GM13976 (cell line): ENCODE results near the gene HOXD10.

Experiments used
- DNase-seq: peaks from one replicate; pipeline ENCODE4 v3.0.0; 2012; ENCODE audit warnings: low spot score
- in situ Hi-C: fragments of 300-500 bp; cut with MboI; formaldehyde crosslinking; loops from one replicate; pipeline ENCODE4 v1.12.0; 2022; ENCODE audit warnings: low sequenced_read_pairs, mixed read lengths, inconsistent platforms; ENCODE audit not compliant: unreplicated experiment
- TF ChIP-seq, protein P1 (sequence below): IDR thresholded peaks from 2 replicates; pipeline ENCODE4 v1.5.1; 2012; ENCODE audit warnings: borderline replicate concordance, mild to moderate bottlenecking; ENCODE audit not compliant: insufficient read depth; ENCODE audit errors: extremely low read depth, missing control alignments, control extremely low read depth

The HOXD10 gene

DNA sequence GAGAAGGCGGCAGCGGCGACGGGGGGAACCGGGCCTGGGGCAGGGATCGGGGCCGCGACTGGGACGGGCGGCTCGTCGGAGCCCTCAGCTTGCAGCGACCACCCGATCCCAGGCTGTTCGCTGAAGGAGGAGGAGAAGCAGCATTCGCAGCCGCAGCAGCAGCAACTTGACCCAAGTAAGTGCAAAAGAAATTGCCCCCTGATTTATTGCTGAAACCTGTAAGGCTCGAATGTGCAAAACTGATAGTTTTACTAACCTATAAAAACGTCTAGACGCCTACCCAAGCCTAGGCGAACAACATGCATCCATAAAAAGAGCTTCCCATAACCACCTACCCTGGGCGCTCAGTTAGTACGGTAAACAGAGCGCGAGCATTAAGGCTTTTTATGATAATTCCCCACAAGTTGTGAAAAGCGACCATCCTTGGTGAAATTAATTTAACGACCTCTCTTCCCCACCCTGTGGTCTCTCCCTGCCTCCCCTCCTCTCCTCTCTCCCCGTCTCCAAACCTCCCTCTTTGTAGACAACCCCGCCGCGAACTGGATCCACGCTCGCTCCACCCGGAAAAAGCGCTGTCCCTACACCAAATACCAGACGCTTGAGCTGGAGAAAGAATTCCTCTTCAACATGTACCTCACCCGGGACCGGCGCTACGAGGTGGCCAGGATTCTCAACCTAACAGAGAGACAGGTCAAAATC is 7.0 kb downstream of the HOXD10 start:
- DNase-seq, result no peak
- in situ Hi-C loops, result loop anchor here (10.0 kb wide), 1 partner anchor 1031 kb away; no protein-coding TSS in a partner anchor

DNA sequence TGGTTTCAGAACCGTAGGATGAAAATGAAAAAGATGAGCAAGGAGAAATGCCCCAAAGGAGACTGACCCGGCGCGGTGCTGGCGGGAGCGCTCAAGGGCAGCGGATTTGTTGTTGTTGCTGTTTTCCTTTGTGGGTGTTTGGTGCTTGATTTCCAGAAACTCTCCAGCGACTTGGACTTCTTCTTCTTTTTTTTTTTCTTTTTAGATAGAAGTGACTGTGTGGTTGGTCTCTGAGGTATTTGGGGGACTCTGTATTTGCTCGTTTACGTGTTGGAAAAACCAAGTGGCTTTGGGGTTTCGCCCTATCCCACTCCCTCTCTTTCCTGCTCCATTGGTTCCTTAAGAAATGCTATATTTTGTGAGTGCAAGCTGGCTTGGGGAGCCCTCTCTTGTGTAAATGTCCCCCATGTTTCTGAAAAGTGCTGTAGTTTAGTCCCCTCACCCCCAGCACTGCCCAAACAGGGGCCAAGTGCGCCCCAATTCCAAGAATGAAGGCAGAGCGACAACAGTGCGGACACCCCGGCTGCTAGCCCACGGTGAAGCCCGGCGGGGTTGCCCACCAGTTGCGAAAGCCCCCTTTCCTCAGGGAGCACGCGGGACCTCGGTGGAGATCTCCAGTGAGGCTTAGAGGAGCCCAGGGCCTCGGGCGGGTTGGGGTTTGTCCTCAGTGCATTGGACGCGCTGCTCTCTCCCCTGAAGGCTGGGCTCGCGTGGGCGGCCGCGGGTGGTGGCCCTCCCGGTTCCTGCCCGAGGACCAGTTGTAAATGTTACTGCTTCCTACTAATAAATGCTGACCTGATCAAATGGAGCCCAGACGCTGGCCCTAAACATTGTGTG is 7.8 kb downstream of the HOXD10 start:
- TF ChIP-seq, protein P1, sequence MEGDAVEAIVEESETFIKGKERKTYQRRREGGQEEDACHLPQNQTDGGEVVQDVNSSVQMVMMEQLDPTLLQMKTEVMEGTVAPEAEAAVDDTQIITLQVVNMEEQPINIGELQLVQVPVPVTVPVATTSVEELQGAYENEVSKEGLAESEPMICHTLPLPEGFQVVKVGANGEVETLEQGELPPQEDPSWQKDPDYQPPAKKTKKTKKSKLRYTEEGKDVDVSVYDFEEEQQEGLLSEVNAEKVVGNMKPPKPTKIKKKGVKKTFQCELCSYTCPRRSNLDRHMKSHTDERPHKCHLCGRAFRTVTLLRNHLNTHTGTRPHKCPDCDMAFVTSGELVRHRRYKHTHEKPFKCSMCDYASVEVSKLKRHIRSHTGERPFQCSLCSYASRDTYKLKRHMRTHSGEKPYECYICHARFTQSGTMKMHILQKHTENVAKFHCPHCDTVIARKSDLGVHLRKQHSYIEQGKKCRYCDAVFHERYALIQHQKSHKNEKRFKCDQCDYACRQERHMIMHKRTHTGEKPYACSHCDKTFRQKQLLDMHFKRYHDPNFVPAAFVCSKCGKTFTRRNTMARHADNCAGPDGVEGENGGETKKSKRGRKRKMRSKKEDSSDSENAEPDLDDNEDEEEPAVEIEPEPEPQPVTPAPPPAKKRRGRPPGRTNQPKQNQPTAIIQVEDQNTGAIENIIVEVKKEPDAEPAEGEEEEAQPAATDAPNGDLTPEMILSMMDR, result no peak
- DNase-seq, result no peak
- in situ Hi-C loops, result loop anchor here (10.0 kb wide), 1 partner anchor 1030 kb away; no protein-coding TSS in a partner anchor

More for the DNA sequence above, 7.0 kb downstream of the HOXD10 start:
- TF ChIP-seq, protein P1, result no peak

DNA sequence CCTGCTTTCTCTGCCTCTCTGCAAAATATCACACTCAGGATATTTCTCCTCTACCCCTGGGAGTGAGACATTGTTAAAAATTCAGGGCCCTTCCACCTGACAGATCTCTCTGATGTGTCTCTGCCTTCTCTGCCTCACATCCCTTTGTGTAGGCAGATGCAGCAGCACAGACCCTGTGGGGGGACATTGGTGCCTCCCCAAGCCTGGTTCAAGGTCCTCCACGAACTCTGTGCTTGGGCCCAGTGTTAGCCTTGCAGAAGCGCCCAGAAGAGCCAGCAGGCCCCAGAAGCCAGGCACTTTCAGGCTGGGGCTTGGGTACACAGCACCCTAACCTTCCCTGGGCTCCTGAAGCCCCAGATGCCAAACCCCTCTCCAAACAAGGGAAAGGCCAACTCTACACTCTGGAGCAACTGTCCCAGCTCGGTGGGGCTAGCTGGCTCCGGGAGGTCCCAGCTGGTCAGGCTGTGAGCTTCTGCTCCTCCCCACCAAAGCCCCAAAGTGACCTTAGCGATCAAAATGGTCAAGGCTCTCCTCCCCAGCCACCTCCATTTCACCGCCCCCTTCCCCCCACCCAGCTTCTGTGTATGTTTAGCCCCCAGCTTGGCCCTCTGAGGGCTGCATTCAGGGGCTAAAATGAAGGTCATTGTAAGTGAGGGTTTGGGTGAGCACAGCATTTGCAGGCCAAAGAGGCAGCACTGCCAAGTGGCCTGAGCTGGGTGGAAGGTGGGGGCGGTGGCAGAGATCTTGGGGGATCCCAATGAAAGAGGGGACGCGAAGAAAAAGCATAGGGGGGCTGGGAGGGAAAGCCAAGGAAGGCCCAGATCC is 8.6 kb downstream of the HOXD10 start:
- in situ Hi-C loops, result loop anchor here (10.0 to 25.0 kb wide), 2 partner anchors 687 to 1030 kb away; no protein-coding TSS in a partner anchor
- no peak for DNase-seq
- TF ChIP-seq, protein P1, result no peak

DNA sequence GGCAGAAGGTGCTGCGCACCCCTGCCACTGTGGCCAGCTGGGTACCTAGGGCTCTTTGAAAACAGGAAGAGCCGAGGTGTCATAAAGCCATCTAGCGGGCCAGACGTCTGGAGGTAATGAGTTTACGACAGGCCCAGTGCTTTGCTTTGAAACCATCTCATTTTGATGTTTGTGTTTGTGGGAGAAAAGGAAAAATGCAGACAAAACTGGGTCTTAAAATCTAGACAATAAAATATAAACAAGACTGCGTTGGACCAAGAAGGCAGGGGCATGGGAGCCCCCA is 9.1 kb downstream of the HOXD10 start:
- TF ChIP-seq, protein P1, result no peak
- in situ Hi-C loops, result loop anchor here (10.0 to 25.0 kb wide), 2 partner anchors 687 to 1029 kb away; no protein-coding TSS in a partner anchor
- no peak for DNase-seq

DNA sequence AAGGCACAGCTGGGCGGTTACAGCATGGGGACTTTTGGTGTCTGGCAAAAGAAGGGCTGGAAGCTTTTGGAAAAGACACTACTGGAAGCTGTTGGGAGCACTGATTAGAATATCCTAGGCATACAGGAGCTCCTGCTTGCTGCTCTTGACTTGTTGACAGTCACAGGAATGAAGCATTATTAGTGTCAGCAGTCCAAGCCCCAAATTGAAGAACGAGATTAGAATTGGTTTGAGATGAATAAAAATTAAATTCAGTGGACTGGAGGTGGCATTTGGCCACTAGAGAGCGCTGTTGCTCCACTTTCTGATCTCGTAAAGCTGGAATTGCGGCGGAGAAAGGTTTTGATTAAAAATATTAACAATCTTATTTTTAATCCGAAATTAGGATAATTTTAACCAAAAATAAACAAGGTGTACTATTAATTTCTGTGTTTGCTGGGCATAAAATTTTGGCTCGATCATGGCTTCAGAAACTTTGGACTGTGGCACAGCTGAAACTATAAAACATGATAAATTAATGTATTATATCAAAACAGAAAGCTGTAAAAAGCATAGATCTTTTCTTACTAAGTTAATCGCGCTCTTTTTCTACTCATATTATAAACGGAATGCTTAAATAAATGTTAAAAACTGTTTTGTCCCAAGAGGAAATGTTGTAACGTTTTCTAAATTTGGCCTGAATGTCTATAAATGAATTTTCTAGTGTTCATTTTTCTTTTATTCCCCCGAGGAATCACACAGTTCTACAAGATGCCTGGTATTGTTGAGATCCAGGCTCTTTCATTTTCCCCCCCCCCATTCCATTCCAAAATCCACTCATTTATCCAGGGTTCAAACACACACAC is 10.6 kb downstream of the HOXD10 start:
- in situ Hi-C loops, result loop anchor here (10.0 to 25.0 kb wide), 2 partner anchors 685 to 1028 kb away; no protein-coding TSS in a partner anchor
- DNase-seq, result peak; percentile 62
- TF ChIP-seq, protein P1, result peak; percentile 85

DNA sequence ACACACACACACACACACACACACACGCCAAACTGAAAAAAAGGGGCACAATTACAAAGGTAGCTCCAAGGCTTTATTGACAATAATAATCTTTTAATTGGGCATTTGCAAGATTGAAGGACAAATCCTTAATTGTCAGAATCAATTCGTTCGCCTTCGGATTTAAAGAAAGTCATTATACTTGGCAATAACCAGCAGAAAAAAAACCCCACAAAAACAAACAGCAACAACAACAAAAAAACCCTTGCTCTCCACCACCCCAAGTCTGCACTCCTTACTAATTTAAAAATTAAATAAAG is 11.1 kb downstream of the HOXD10 start:
- in situ Hi-C loops, result loop anchor here (10.0 to 25.0 kb wide), 2 partner anchors 685 to 1027 kb away; no protein-coding TSS in a partner anchor
- DNase-seq, result no peak
- TF ChIP-seq, protein P1, result no peak
